Transverse colon (tissue), 4 donors: ENCODE measurements around the gene TVP23C. TPM values are rescaled to one million over a fixed set of nuclear protein-coding genes. Genes with fewer than 3 reads are reported as not detected.
A peak's percentile ranks its signal among the peaks of the same experiment; 100 is the strongest.

Experiments
- DNase-seq: peaks from one replicate; pipeline ENCODE4 v3.0.0-alpha.2; 2019
- H3K27ac ChIP-seq, 4 donors: fragments of 200-600 bp; sonication (generic); 2 replicates each; pipeline ENCODE4 v1.5.1; 2016 to 2018; ENCODE audit warnings: inconsistent platforms in 4 of 4
- H3K27me3 ChIP-seq: fragments of 200-600 bp; sonication (generic); 2 replicates; pipeline ENCODE4 v1.5.1; 2017; ENCODE audit warnings: inconsistent platforms
- H3K36me3 ChIP-seq, 4 donors: fragments of 200-600 bp; sonication (generic); 2 replicates each; pipeline ENCODE4 v1.5.1; 2017 to 2019; ENCODE audit warnings: inconsistent platforms in 4 of 4
- H3K4me1 ChIP-seq, 4 donors: fragments of 200-600 bp; sonication (generic); 2 replicates each; pipeline ENCODE4 v1.5.1; 2017 to 2020; ENCODE audit warnings: inconsistent platforms in 4 of 4
- H3K4me3 ChIP-seq, 4 donors: fragments of 200-600 bp; sonication (generic); 1 replicate in 1 of 4; 2 replicates in 3 of 4; pipeline versions ENCODE4 v1.5.1 to v1.6.1; 2017 to 2019; ENCODE audit warnings: inconsistent platforms in 4 of 4
- H3K9me3 ChIP-seq, 2 donors: fragments of 200-600 bp; sonication (generic); 2 replicates each; pipeline ENCODE4 v1.5.1; 2017 to 2019; ENCODE audit warnings: inconsistent platforms in 2 of 2
- EP300 ChIP-seq: sonication (generic); formaldehyde crosslinking; IDR thresholded peaks from one replicate; pipeline ENCODE4 v1.6.1; 2017; ENCODE audit warnings: antibody characterized with exemption, low read depth
- POLR2A ChIP-seq: fragments of 450-650 bp; IDR thresholded peaks from one replicate; pipeline ENCODE4 v1.6.1; 2016; ENCODE audit warnings: antibody characterized with exemption, mild to moderate bottlenecking, moderate library complexity
- POLR2AphosphoS5 ChIP-seq, 3 donors: sonication (generic); formaldehyde crosslinking; IDR thresholded peaks; one replicate each; pipeline ENCODE4 v1.6.1; 2016; ENCODE audit warnings: antibody characterized with exemption in 3 of 3
- WGBS, 2 donors: methylation state at CpG; one replicate each; pipeline ENCODE4 v1.1.5; 2018; ENCODE audit warnings: low coverage in 1 of 2; 5-methylcytosine and 5-hydroxymethylcytosine counted together
- in situ Hi-C, 4 donors: fragments of 200-750 bp; cut with MboI; loops; one replicate each; pipeline versions ENCODE4 v1.15.0 to v1.15.1; 2017; ENCODE audit warnings: low sequenced_read_pairs in 3 of 4, low pct_ligation_motif_present in 1 of 4, low pct_unique_long_range_greater_than_20kb in 1 of 4
- intact Hi-C: fragments of 100-400 bp; cut with DNase I; formaldehyde crosslinking; loops from one replicate; pipeline ENCODE4 v1.15.1; 2023; ENCODE audit warnings: low total_unique reads
- total RNA-seq, 4 donors: library from RNA; depleted of rRNA; stranded (reverse); fragments of >200 nt; gene quantifications; one replicate each; pipeline ENCODE4 v1.1.0, GENCODE V29; 2016
- TF ChIP-seq, protein P1 (sequence below), 5 experiments: fragments of 200-600 bp in 3 of 5; fragments of 450-650 bp in 2 of 5; sonication (generic) in 3 of 5; IDR thresholded peaks; 1 replicate in 2 of 5; 2 replicates in 3 of 5; pipeline ENCODE4 v1.5.1; 2016 to 2017; ENCODE audit warnings: antibody characterized with exemption in 5 of 5, inconsistent platforms in 3 of 5, mild to moderate bottlenecking in 2 of 5, moderate library complexity in 1 of 5

The TVP23C gene
- total RNA-seq, 4 donors from 2014 or later: 15.0 to 457 (median 33.7) TPM

GRCh38 chr17:15456972-15457722 is 106.1 kb downstream of the TVP23C start:
- 61 to 93% methylated on average over 5 to 16 of the region's 16 CpGs for WGBS, 2 donors
- no peaks in the 10 kb centered on the region for H3K9me3 ChIP-seq
- H3K27ac ChIP-seq: peak overlapping the region; percentile 67 to 86 (median 68)
- DNase-seq: peak; percentile 46
- H3K27me3 ChIP-seq: no peaks in the 10 kb centered on the region
- in situ Hi-C loops: no loop called here
- intact Hi-C loops: loop anchor here (1.0 to 5.0 kb wide), 3 partner anchors 45 to 196 kb away; no protein-coding TSS in a partner anchor
- no peaks in the 10 kb centered on the region for H3K36me3 ChIP-seq
- TF ChIP-seq, protein P1, sequence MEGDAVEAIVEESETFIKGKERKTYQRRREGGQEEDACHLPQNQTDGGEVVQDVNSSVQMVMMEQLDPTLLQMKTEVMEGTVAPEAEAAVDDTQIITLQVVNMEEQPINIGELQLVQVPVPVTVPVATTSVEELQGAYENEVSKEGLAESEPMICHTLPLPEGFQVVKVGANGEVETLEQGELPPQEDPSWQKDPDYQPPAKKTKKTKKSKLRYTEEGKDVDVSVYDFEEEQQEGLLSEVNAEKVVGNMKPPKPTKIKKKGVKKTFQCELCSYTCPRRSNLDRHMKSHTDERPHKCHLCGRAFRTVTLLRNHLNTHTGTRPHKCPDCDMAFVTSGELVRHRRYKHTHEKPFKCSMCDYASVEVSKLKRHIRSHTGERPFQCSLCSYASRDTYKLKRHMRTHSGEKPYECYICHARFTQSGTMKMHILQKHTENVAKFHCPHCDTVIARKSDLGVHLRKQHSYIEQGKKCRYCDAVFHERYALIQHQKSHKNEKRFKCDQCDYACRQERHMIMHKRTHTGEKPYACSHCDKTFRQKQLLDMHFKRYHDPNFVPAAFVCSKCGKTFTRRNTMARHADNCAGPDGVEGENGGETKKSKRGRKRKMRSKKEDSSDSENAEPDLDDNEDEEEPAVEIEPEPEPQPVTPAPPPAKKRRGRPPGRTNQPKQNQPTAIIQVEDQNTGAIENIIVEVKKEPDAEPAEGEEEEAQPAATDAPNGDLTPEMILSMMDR (IDR thresholded peaks at IDR 0.05): peak in 4 of 5 experiments; percentile 20 to 47 (median 26)
- TF ChIP-seq POLR2A (no peak), EP300 (no peak), POLR2AphosphoS5 (IDR thresholded peaks at IDR 0.05) (peak in 2 of 3 donors; percentile 31 to 42)
- H3K4me3 ChIP-seq: peak overlapping the region in 1 of 4 donors; percentile 2
- H3K4me1 ChIP-seq: peaks cover 5 to 29% (median 11%) of the 10 kb centered on the region in 4 donors

DNA sequence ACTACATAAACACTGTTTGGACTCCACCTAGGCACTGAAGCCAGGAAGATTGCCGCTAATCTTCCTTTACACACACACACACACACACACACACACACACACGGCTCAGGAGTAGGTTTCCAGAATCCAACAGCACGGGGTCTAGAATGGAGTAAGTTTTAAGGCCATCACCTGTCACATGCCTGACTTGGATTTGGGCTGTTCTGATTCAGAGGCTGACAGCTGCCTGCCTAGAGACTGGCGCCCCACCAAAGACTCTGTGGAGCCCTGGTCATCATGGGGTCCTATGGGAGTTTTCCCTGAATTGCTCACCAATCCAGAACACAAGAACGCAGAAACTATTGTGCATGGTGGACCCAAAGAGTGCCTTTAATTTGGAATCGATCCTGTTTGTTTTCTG is 106.8 kb downstream of the TVP23C start:
- Histone ChIP-seq H3K27ac (peak overlapping the region; percentile 67 to 86 (median 68)), H3K4me3 (no peak overlapping the region), H3K9me3 (no peaks in the 10 kb centered on the region), H3K36me3 (no peaks in the 10 kb centered on the region), H3K4me1 (peaks cover 5 to 29% (median 11%) of the 10 kb centered on the region in 4 donors), H3K27me3 (no peaks in the 10 kb centered on the region)
- 78 to 100% methylated on average over 1 to 6 of the region's 6 CpGs for WGBS, 2 donors
- in situ Hi-C loops (no loop called here), intact Hi-C loops (loop anchor here (2.0 to 5.0 kb wide), 2 partner anchors 149 to 196 kb away; no protein-coding TSS in a partner anchor)
- DNase-seq: no peak
- no peak for TF ChIP-seq POLR2AphosphoS5 (IDR thresholded peaks at IDR 0.05)
- TF ChIP-seq, protein P1 (IDR thresholded peaks at IDR 0.05): no peak
- no peak for TF ChIP-seq POLR2A
- TF ChIP-seq EP300: no peak

GRCh38 chr17:15454346-15454745 is 108.9 kb downstream of the TVP23C start:
- no peaks in the 10 kb centered on the region for H3K36me3 ChIP-seq
- no peaks in the 10 kb centered on the region for H3K27me3 ChIP-seq
- in situ Hi-C loops: no loop called here
- intact Hi-C loops: no loop called here
- 89% methylated on average over 5 of the region's 5 CpGs; no CpG with 5 or more reads in 1 of the 2 donors for WGBS, 2 donors
- DNase-seq: no peak
- no peak overlapping the region for H3K27ac ChIP-seq
- H3K4me1 ChIP-seq: peaks cover 5 to 29% (median 11%) of the 10 kb centered on the region in 4 donors
- H3K9me3 ChIP-seq: no peaks in the 10 kb centered on the region
- TF ChIP-seq EP300 (no peak), POLR2AphosphoS5 (IDR thresholded peaks at IDR 0.05) (no peak), POLR2A (no peak)
- TF ChIP-seq, protein P1 (IDR thresholded peaks at IDR 0.05): no peak
- H3K4me3 ChIP-seq: no peak overlapping the region

GRCh38 chr17:15453782-15454181 is 109.5 kb downstream of the TVP23C start:
- in situ Hi-C loops: no loop called here
- H3K27me3 ChIP-seq: no peaks in the 10 kb centered on the region
- no peak overlapping the region for H3K4me3 ChIP-seq
- no peaks in the 10 kb centered on the region for H3K9me3 ChIP-seq
- H3K36me3 ChIP-seq: no peaks in the 10 kb centered on the region
- peaks cover 5 to 29% (median 11%) of the 10 kb centered on the region in 4 donors for H3K4me1 ChIP-seq
- 52 to 83% methylated on average over 2 to 3 of the region's 3 CpGs for WGBS, 2 donors
- TF ChIP-seq, protein P1 (IDR thresholded peaks at IDR 0.05): no peak
- TF ChIP-seq EP300 (no peak), POLR2A (no peak), POLR2AphosphoS5 (IDR thresholded peaks at IDR 0.05) (no peak)
- intact Hi-C loops: no loop called here
- no peak for DNase-seq
- no peak overlapping the region for H3K27ac ChIP-seq
